ENCODE measurements around the gene LRRTM1. TPM values are rescaled to one million over a fixed set of nuclear protein-coding genes. Genes with fewer than 3 reads are reported as not detected.

Gene LRRTM1
- total and polyA plus RNA-seq, 2 of the 8 experiments (the other 6 are each of a cell fraction or from before 2014, with no cell fraction given): 1.4 to 2.3 TPM

- Histone ChIP-seq H3K4ac (replicated peaks; ENCODE audit: insufficient read length, low read depth, low read length) (no peak overlapping the region), H3K23ac (ENCODE audit: insufficient read length) (no peak overlapping the region), H3K79me1 (ENCODE audit: low read depth, low read length) (no peaks in the 10 kb centered on the region), H3K79me2 (ENCODE audit: control insufficient read depth in 1 of 2, insufficient read depth in 2 of 2, low read length in 2 of 2) (no peaks in the 10 kb centered on the region), H3K9me3 (ENCODE audit: insufficient read depth in 2 of 2, low read depth in 1 of 2, low read length in 1 of 2) (no peaks in the 10 kb centered on the region), H3K27ac (ENCODE audit: low read depth, low read length) (no peak overlapping the region), H2BK15ac (ENCODE audit: low read length) (no peak overlapping the region), H2BK12ac (ENCODE audit: low read depth, low read length) (no peak overlapping the region), H2BK20ac (ENCODE audit: low read length) (no peak overlapping the region), H3K18ac (ENCODE audit: extremely low read depth, low read length) (no peak overlapping the region), H4K5ac (ENCODE audit: insufficient read length, low read depth, low read length) (no peak overlapping the region), H3K27me3 (replicated peaks in 1 of 4; ENCODE audit: control insufficient read depth in 3 of 4, extremely low read depth in 1 of 4, insufficient read depth in 3 of 4, low read length in 3 of 4) (no peaks in the 10 kb centered on the region; a peak in 1 of 7 replicates), H4K20me1 (replicated peaks in 1 of 2; ENCODE audit: control insufficient read depth in 1 of 2, insufficient read depth in 2 of 2, low read length in 2 of 2) (no peaks in the 10 kb centered on the region), H3K14ac (ENCODE audit: insufficient read length) (no peak overlapping the region), H2BK5ac (ENCODE audit: low read depth, low read length) (no peak overlapping the region), H3K4me2 (ENCODE audit: insufficient read depth in 1 of 2, low read depth in 2 of 2, low read length in 2 of 2) (no peak overlapping the region), H3K23me2 (ENCODE audit: low read depth, low read length) (no peaks in the 10 kb centered on the region; the same call in 1 of the 2 replicates), H3K4me3 (ENCODE audit: extremely low read depth in 1 of 4, insufficient read depth in 2 of 4, low read depth in 3 of 4, low read length in 4 of 4) (no peak overlapping the region), H3K9ac (replicated peaks in 1 of 4; ENCODE audit: extremely low read depth in 1 of 4, low read depth in 3 of 4, low read length in 3 of 4) (no peak overlapping the region), H3K36me3 (ENCODE audit: control insufficient read depth in 2 of 4, insufficient read depth in 4 of 4, low read length in 3 of 4) (no peaks in the 10 kb centered on the region), H3K56ac (replicated peaks; ENCODE audit: insufficient read length, low read depth, low read length) (no peak overlapping the region), H2BK120ac (replicated peaks; ENCODE audit: low read depth, low read length) (no peak overlapping the region), H3K4me1 (replicated peaks in 1 of 4; ENCODE audit: control insufficient read depth in 3 of 4, insufficient read depth in 4 of 4, low read length in 3 of 4) (peaks cover 0 to 4% (median 2%) of the 10 kb centered on the region in 4 experiments; a peak in 1 of 7 replicates), H2AFZ (ENCODE audit: low read length) (no peak overlapping the region), H4K91ac (replicated peaks; ENCODE audit: insufficient read length, low read length) (no peak overlapping the region), H2AK5ac (ENCODE audit: low read depth, low read length) (no peak overlapping the region), H4K8ac (ENCODE audit: extremely low read depth, insufficient read depth, low read length) (no peak overlapping the region)
- no peak for FAIRE-seq
- 97% methylated on average over 3 of the region's 3 CpGs; no CpG with 5 or more reads in 1 of the 2 experiments for WGBS, 2 experiments (ENCODE audit: extremely low coverage in 1 of 2, insufficient coverage in 1 of 2, insufficient read length in 1 of 2, insufficient replicate concordance in 2 of 2, low coverage in 1 of 2, low lambda C conversion rate in 2 of 2, missing lambda C conversion rate in 1 of 2)
- DNase-seq (ENCODE audit: low read depth in 1 of 2, low spot score in 2 of 2): no peak
- no peak for TF ChIP-seq KDM1A (IDR thresholded peaks at IDR 0.05; ENCODE audit: borderline replicate concordance, low read length)
- no peak for TF ChIP-seq HDAC2 (IDR thresholded peaks at IDR 0.05; ENCODE audit: borderline replicate concordance in 1 of 2, low read depth in 2 of 2, low read length in 2 of 2)
- ChIA-PET CTCF (ENCODE audit: partially characterized antibody) (interaction anchor here (0.6 to 4.3 kb wide), 15 partner anchors 9 to 347 kb away, joined by 3 to 31 read pairs (median 5); no protein-coding TSS in a partner anchor), POLR2A (ENCODE audit: partially characterized antibody) (no interaction called here)
These were observed 47.8 kb downstream of the LRRTM1 start for GRCh38 chr2:80256782-80257167.
